Stimulated activated CD8-positive, alpha-beta memory T cell treated with anti-CD3 and anti-CD28 coated beads, Interleukin-15, amount 100 ng/mL, for 4 hours (primary cell): Measurements from ENCODE around the gene ATG16L1.

Experiments used
- DNase-seq, 2 donors: peaks; one replicate each; pipeline ENCODE4 v3.0.0-alpha.2; 2020; ENCODE audit warnings: low read depth in 2 of 2

ATG16L1 gene

GRCh38 chr2:233260661-233261060, 9.2 kb downstream of the ATG16L1 start:
- no peak for DNase-seq

GRCh38 chr2:233261819-233262555, 10.5 kb downstream of the ATG16L1 start:
- DNase-seq = no peak

GRCh38 chr2:233262562-233262961, 11.1 kb downstream of the ATG16L1 start:
- DNase-seq = no peak

- DNase-seq = no peak
Measured at GRCh38 chr2:233263045-233263570, 11.6 kb downstream of the ATG16L1 start.

- DNase-seq = no peak
Measured at GRCh38 chr2:233264667-233265066, 13.2 kb downstream of the ATG16L1 start.

GRCh38 chr2:233265899-233266431, 14.5 kb downstream of the ATG16L1 start:
- DNase-seq = no peak

- no peak for DNase-seq
Measured at GRCh38 chr2:233266481-233266880, 15.0 kb downstream of the ATG16L1 start.

- peak; percentile 53 to 72 for DNase-seq
Measured at GRCh38 chr2:233267516-233268245, 16.2 kb downstream of the ATG16L1 start.

GRCh38 chr2:233270366-233270765, 18.9 kb downstream of the ATG16L1 start:
- no peak for DNase-seq

GRCh38 chr2:233270951-233271350, 19.5 kb downstream of the ATG16L1 start:
- DNase-seq = no peak

- no peak for DNase-seq
Measured at GRCh38 chr2:233271693-233272092, 20.2 kb downstream of the ATG16L1 start.

- DNase-seq = no peak
Measured at GRCh38 chr2:233273120-233273519, 21.6 kb downstream of the ATG16L1 start.

- DNase-seq = no peak
Measured at GRCh38 chr2:233275223-233275622, 23.8 kb downstream of the ATG16L1 start.

GRCh38 chr2:233278921-233279320, 27.4 kb downstream of the ATG16L1 start:
- DNase-seq = no peak

GRCh38 chr2:233280114-233280693, 28.7 kb downstream of the ATG16L1 start:
- no peak for DNase-seq

GRCh38 chr2:233281553-233281952, 30.1 kb downstream of the ATG16L1 start:
- DNase-seq = no peak

GRCh38 chr2:233281992-233282603, 30.6 kb downstream of the ATG16L1 start:
- DNase-seq = no peak

- no peak for DNase-seq
Measured at GRCh38 chr2:233285921-233286320, 34.4 kb downstream of the ATG16L1 start.

GRCh38 chr2:233287871-233288270, 36.4 kb downstream of the ATG16L1 start:
- no peak for DNase-seq

- DNase-seq = no peak
Measured at GRCh38 chr2:233288663-233289062, 37.2 kb downstream of the ATG16L1 start.

GRCh38 chr2:233289648-233290047, 38.2 kb downstream of the ATG16L1 start:
- DNase-seq = no peak
